MG63 (cell line): ENCODE data around the gene PPP5C. TPM values are rescaled to one million over a fixed set of nuclear protein-coding genes. Genes with fewer than 3 reads are reported as not detected.

ENCODE experiments used
- DNase-seq: peaks from one replicate; pipeline ENCODE4 v3.0.0-alpha.2; 2020
- H3K27me3 ChIP-seq: fragments of 250-450 bp; sonication (Bioruptor Pico); 2 replicates; pipeline ENCODE4 v1.5.1; 2020; ENCODE audit warnings: mild to moderate bottlenecking, moderate library complexity
- H3K36me3 ChIP-seq: fragments of 250-450 bp; sonication (Bioruptor Pico); 2 replicates; pipeline ENCODE4 v1.5.1; 2020; ENCODE audit warnings: mild to moderate bottlenecking, moderate library complexity
- H3K4me3 ChIP-seq: fragments of 250-450 bp; sonication (Bioruptor Pico); 2 replicates; pipeline ENCODE4 v1.5.1; 2020; ENCODE audit warnings: mild to moderate bottlenecking, moderate library complexity
- H3K9me3 ChIP-seq: fragments of 250-450 bp; sonication (Bioruptor Pico); 2 replicates; pipeline ENCODE4 v1.5.1; 2020; ENCODE audit warnings: mild to moderate bottlenecking, moderate library complexity
- total RNA-seq: library from RNA; depleted of rRNA; stranded (reverse); fragments of >200 nt; shearing (Covaris generic); gene quantifications from 2 replicates; pipeline ENCODE4 v1.2.3, GENCODE V29; 2014; ENCODE audit warnings: low replicate concordance

The PPP5C gene
- total RNA-seq, 1 experiment from 2014 or later = 102 TPM

GRCh38 chr19:46353730-46354528 lies 7.0 kb downstream of the PPP5C start:
- DNase-seq = no peak
- H3K9me3 ChIP-seq = no peaks in the 10 kb centered on the region
- peaks cover 71% of the 10 kb centered on the region for H3K36me3 ChIP-seq
- H3K4me3 ChIP-seq = no peak overlapping the region
- no peaks in the 10 kb centered on the region for H3K27me3 ChIP-seq

GRCh38 chr19:46355234-46356148 lies 8.6 kb downstream of the PPP5C start:
- Histone ChIP-seq H3K9me3 (no peaks in the 10 kb centered on the region), H3K4me3 (no peak overlapping the region), H3K36me3 (peaks cover 66% of the 10 kb centered on the region), H3K27me3 (no peaks in the 10 kb centered on the region)
- no peak for DNase-seq

- peaks cover 57% of the 10 kb centered on the region for H3K36me3 ChIP-seq
- no peaks in the 10 kb centered on the region for H3K9me3 ChIP-seq
- DNase-seq = no peak
- H3K4me3 ChIP-seq = no peak overlapping the region
- no peaks in the 10 kb centered on the region for H3K27me3 ChIP-seq
Observed at GRCh38 chr19:46356149-46357055, 9.5 kb downstream of the PPP5C start.

GRCh38 chr19:46357846-46358583 lies 11.1 kb downstream of the PPP5C start:
- Histone ChIP-seq H3K4me3 (no peak overlapping the region), H3K36me3 (peaks cover 45% of the 10 kb centered on the region), H3K9me3 (no peaks in the 10 kb centered on the region), H3K27me3 (no peaks in the 10 kb centered on the region)
- DNase-seq = no peak

GRCh38 chr19:46361915-46362314 lies 15.0 kb downstream of the PPP5C start:
- no peak for DNase-seq
- Histone ChIP-seq H3K36me3 (peaks cover 28% of the 10 kb centered on the region), H3K4me3 (no peak overlapping the region), H3K9me3 (no peaks in the 10 kb centered on the region), H3K27me3 (no peaks in the 10 kb centered on the region)

- Histone ChIP-seq H3K36me3 (peaks cover 18% of the 10 kb centered on the region), H3K9me3 (no peaks in the 10 kb centered on the region), H3K4me3 (no peak overlapping the region), H3K27me3 (no peaks in the 10 kb centered on the region)
- DNase-seq = no peak
Observed at GRCh38 chr19:46364359-46364758, 17.5 kb downstream of the PPP5C start.

GRCh38 chr19:46365561-46365960 lies 18.7 kb downstream of the PPP5C start:
- no peak for DNase-seq
- Histone ChIP-seq H3K27me3 (no peaks in the 10 kb centered on the region), H3K4me3 (no peak overlapping the region), H3K9me3 (no peaks in the 10 kb centered on the region), H3K36me3 (peaks cover 23% of the 10 kb centered on the region)

GRCh38 chr19:46366620-46367292 lies 19.9 kb downstream of the PPP5C start:
- no peak overlapping the region for H3K4me3 ChIP-seq
- peaks cover 34% of the 10 kb centered on the region for H3K36me3 ChIP-seq
- no peaks in the 10 kb centered on the region for H3K9me3 ChIP-seq
- no peak for DNase-seq
- H3K27me3 ChIP-seq = no peaks in the 10 kb centered on the region

- Histone ChIP-seq H3K4me3 (no peak overlapping the region), H3K36me3 (peaks cover 37% of the 10 kb centered on the region), H3K27me3 (no peaks in the 10 kb centered on the region), H3K9me3 (no peaks in the 10 kb centered on the region)
- no peak for DNase-seq
Observed at GRCh38 chr19:46367426-46367825, 20.5 kb downstream of the PPP5C start.

- H3K36me3 ChIP-seq = peaks cover 40% of the 10 kb centered on the region
- H3K4me3 ChIP-seq = no peak overlapping the region
- no peaks in the 10 kb centered on the region for H3K27me3 ChIP-seq
- DNase-seq = no peak
- H3K9me3 ChIP-seq = no peaks in the 10 kb centered on the region
Observed at GRCh38 chr19:46368116-46368515, 21.2 kb downstream of the PPP5C start.

- no peak for DNase-seq
- H3K9me3 ChIP-seq = no peaks in the 10 kb centered on the region
- H3K4me3 ChIP-seq = no peak overlapping the region
- peaks cover 35% of the 10 kb centered on the region for H3K36me3 ChIP-seq
- H3K27me3 ChIP-seq = no peaks in the 10 kb centered on the region
Observed at GRCh38 chr19:46369817-46370216, 22.9 kb downstream of the PPP5C start.

- no peak for DNase-seq
- Histone ChIP-seq H3K27me3 (no peaks in the 10 kb centered on the region), H3K36me3 (peaks cover 39% of the 10 kb centered on the region), H3K4me3 (no peak overlapping the region), H3K9me3 (no peaks in the 10 kb centered on the region)
Observed at GRCh38 chr19:46371371-46371901, 24.5 kb downstream of the PPP5C start.

GRCh38 chr19:46372901-46373490 lies 26.1 kb downstream of the PPP5C start:
- DNase-seq = peak; percentile 67
- Histone ChIP-seq H3K36me3 (peaks cover 44% of the 10 kb centered on the region), H3K9me3 (no peaks in the 10 kb centered on the region), H3K27me3 (no peaks in the 10 kb centered on the region), H3K4me3 (no peak overlapping the region)

GRCh38 chr19:46373491-46374359 lies 26.8 kb downstream of the PPP5C start:
- Histone ChIP-seq H3K9me3 (no peaks in the 10 kb centered on the region), H3K27me3 (no peaks in the 10 kb centered on the region), H3K36me3 (peaks cover 45% of the 10 kb centered on the region), H3K4me3 (no peak overlapping the region)
- peak; percentile 98 for DNase-seq
